HG03558 (cell line): ENCODE measurements around the gene JPH2.

Experiments
- ATAC-seq: cut with Tn5 transposase; IDR thresholded peaks from one replicate; pipeline ENCODE4 v1.9.1; 2021; ENCODE audit warnings: moderate number of reproducible peaks; ENCODE audit not compliant: unreplicated experiment; ENCODE audit errors: extremely low read depth

The JPH2 gene

GRCh38 chr20:44110816-44111568 lies 76.0 kb downstream of the JPH2 start:
- ATAC-seq, result no peak

- ATAC-seq, result no peak
Observed at GRCh38 chr20:44109951-44110361, 77.0 kb downstream of the JPH2 start.

- no peak for ATAC-seq
Observed at GRCh38 chr20:44106615-44107014, 80.4 kb downstream of the JPH2 start.

GRCh38 chr20:44104798-44105517 lies 82.0 kb downstream of the JPH2 start:
- no peak for ATAC-seq

GRCh38 chr20:44102582-44102981 lies 84.4 kb downstream of the JPH2 start:
- no peak for ATAC-seq

- ATAC-seq, result no peak
Observed at GRCh38 chr20:44099832-44100231, 87.2 kb downstream of the JPH2 start.

- ATAC-seq, result no peak
Observed at GRCh38 chr20:44098657-44099056, 88.3 kb downstream of the JPH2 start.

GRCh38 chr20:44098256-44098630 lies 88.7 kb downstream of the JPH2 start:
- ATAC-seq, result no peak

GRCh38 chr20:44097521-44098255 lies 89.3 kb downstream of the JPH2 start:
- ATAC-seq, result no peak

GRCh38 chr20:44095831-44096230 lies 91.2 kb downstream of the JPH2 start:
- ATAC-seq, result no peak

GRCh38 chr20:44093249-44093582 lies 93.8 kb downstream of the JPH2 start:
- ATAC-seq, result no peak

- ATAC-seq, result no peak
Observed at GRCh38 chr20:44092551-44093248, 94.3 kb downstream of the JPH2 start.

- no peak for ATAC-seq
Observed at GRCh38 chr20:44091026-44091425, 96.0 kb downstream of the JPH2 start.

- no peak for ATAC-seq
Observed at GRCh38 chr20:44089987-44090674, 96.9 kb downstream of the JPH2 start.

- ATAC-seq, result no peak
Observed at GRCh38 chr20:44087857-44088120, 99.2 kb downstream of the JPH2 start.

- ATAC-seq, result no peak
Observed at GRCh38 chr20:44087051-44087856, 99.7 kb downstream of the JPH2 start.

- no peak for ATAC-seq
Observed at GRCh38 chr20:44085616-44086434, 101.2 kb downstream of the JPH2 start.

GRCh38 chr20:44084891-44085290 lies 102.1 kb downstream of the JPH2 start:
- ATAC-seq, result no peak

- no peak for ATAC-seq
Observed at GRCh38 chr20:44084439-44084838, 102.5 kb downstream of the JPH2 start.
